ENCODE measurements around the gene MAGI2.

DNA sequence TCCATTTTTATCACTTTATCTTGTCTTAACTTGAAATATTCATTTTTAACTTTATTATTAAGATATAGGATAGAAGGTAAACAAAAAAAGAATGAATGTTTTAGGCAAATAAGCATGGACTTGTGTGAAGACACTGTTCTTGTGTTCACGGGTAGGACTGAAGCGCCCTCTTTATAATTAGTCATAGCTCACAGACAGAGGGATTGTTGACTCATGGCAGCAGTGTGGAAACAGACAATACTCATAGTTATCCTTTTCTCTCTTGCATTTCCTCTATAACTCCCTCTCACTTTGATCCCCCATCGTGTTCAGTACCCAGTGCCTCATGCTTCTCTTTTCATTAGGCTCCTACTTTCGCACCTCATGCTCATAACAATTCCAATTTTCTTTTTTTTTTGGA lies 923.1 kb downstream of the MAGI2 start:
- TF ChIP-seq, protein P1, sequence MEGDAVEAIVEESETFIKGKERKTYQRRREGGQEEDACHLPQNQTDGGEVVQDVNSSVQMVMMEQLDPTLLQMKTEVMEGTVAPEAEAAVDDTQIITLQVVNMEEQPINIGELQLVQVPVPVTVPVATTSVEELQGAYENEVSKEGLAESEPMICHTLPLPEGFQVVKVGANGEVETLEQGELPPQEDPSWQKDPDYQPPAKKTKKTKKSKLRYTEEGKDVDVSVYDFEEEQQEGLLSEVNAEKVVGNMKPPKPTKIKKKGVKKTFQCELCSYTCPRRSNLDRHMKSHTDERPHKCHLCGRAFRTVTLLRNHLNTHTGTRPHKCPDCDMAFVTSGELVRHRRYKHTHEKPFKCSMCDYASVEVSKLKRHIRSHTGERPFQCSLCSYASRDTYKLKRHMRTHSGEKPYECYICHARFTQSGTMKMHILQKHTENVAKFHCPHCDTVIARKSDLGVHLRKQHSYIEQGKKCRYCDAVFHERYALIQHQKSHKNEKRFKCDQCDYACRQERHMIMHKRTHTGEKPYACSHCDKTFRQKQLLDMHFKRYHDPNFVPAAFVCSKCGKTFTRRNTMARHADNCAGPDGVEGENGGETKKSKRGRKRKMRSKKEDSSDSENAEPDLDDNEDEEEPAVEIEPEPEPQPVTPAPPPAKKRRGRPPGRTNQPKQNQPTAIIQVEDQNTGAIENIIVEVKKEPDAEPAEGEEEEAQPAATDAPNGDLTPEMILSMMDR (IDR thresholded peaks at IDR 0.05) = no peak
- no peak for TF ChIP-seq POLR2A (IDR thresholded peaks at IDR 0.05)

Measured in breast epithelium (tissue), 3 donors.